MCF 10A (cell line): ENCODE results near the gene ACOX1. TPM values are rescaled to one million over a fixed set of nuclear protein-coding genes. Genes with fewer than 3 reads are reported as not detected.

ENCODE experiments used
- BruUV-seq: library from RNA; stranded (reverse); fragments of 400-500 nt; replicated peaks from 2 replicates; lab custom pipeline; 2021; lab: Mats Ljungman, UMichigan
- CTCF ChIA-PET: fragments of 300-600 bp; sonication (Branson Sonifier 250); formaldehyde crosslinking; extraction: SDS; loops from one replicate; lab custom pipeline; 2021; ENCODE audit warnings: antibody characterized with exemption, inconsistent platforms; lab: Yijun Ruan, JAX
- POLR2A ChIA-PET: fragments of 300-600, 350-650 bp; sonication (Branson Sonifier 250); formaldehyde crosslinking; extraction: SDS; loops from one replicate; lab custom pipeline; 2020; ENCODE audit warnings: antibody characterized with exemption, inconsistent platforms; lab: Yijun Ruan, JAX
- DNase-seq: peaks from one replicate; pipeline ENCODE4 v3.0.0-alpha.2; 2018; ENCODE audit not compliant: unreplicated experiment
- H3K27ac Mint-ChIP-seq: one replicate; pipeline ENCODE4 v1.8.0; 2022; ENCODE audit warnings: mild to moderate bottlenecking, low read depth, mixed read lengths; ENCODE audit not compliant: unreplicated experiment
- H3K27me3 Mint-ChIP-seq: one replicate; pipeline ENCODE4 v1.8.0; 2022; ENCODE audit warnings: mixed read lengths; ENCODE audit not compliant: insufficient read depth, unreplicated experiment
- H3K36me3 Mint-ChIP-seq: one replicate; pipeline ENCODE4 v1.8.0; 2022; ENCODE audit warnings: mild to moderate bottlenecking, moderate library complexity, mixed read lengths; ENCODE audit not compliant: insufficient read depth, unreplicated experiment
- H3K4me1 Mint-ChIP-seq: one replicate; pipeline ENCODE4 v1.8.0; 2022; ENCODE audit warnings: mixed read lengths; ENCODE audit not compliant: insufficient read depth, unreplicated experiment
- H3K4me3 Mint-ChIP-seq: one replicate; pipeline ENCODE4 v1.8.0; 2022; ENCODE audit warnings: mild to moderate bottlenecking, moderate library complexity, mixed read lengths; ENCODE audit not compliant: unreplicated experiment
- H3K9me3 Mint-ChIP-seq: one replicate; pipeline ENCODE4 v1.8.0; 2022; ENCODE audit warnings: mixed read lengths; ENCODE audit not compliant: unreplicated experiment
- intact Hi-C: fragments of 100-400 bp; cut with micrococcal nuclease; formaldehyde crosslinking; loops from 2 replicates; pipeline ENCODE4 v1.14.1; 2022
- total RNA-seq: library from RNA; stranded (reverse); gene quantifications from 2 replicates; pipeline ENCODE4 v1.2.3, GENCODE V29; 2022
- TF ChIP-seq, protein P1 (sequence below): fragments of 200-600 bp; IDR thresholded peaks from one replicate; pipeline ENCODE4 v1.8.0; 2022; ENCODE audit warnings: antibody characterized with exemption, mild to moderate bottlenecking; ENCODE audit not compliant: unreplicated experiment

Gene ACOX1
- total RNA-seq, 1 experiment from 2014 or later: 23.4 TPM

DNA sequence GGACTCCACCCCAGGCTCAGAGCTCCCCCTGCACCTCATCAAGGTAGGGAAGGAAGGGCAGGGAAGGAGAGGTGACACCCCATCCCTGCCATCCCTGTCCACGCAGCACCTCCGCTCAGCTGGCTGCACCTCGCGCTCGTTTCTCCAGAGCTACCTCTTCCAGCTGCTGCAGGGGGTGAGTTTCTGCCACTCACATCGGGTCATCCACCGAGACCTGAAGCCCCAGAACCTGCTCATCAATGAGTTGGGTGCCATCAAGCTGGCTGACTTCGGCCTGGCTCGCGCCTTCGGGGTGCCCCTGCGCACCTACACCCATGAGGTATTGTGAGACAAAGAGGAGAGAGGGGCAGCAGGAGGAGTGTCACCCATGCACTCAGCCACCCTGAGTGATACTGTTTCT lies 23.1 kb upstream of the ACOX1 start:
- no peaks in the 10 kb centered on the region for H3K9me3 Mint-ChIP-seq
- DNase-seq: no peak
- H3K36me3 Mint-ChIP-seq: peaks cover 17% of the 10 kb centered on the region
- no TSS peak for BruUV-seq
- H3K4me1 Mint-ChIP-seq: peaks cover 14% of the 10 kb centered on the region
- intact Hi-C loops: no loop called here
- H3K27me3 Mint-ChIP-seq: no peaks in the 10 kb centered on the region
- H3K4me3 Mint-ChIP-seq: no peak overlapping the region
- no peak overlapping the region for H3K27ac Mint-ChIP-seq
- ChIA-PET CTCF (interaction anchor here (0.6 to 3.6 kb wide), 7 partner anchors 12 to 390 kb away, joined by 3 to 19 read pairs (median 4); no protein-coding TSS in a partner anchor), POLR2A (interaction anchor here (0.7 to 4.3 kb wide), 2 partner anchors 96 to 97 kb away, joined by 3 to 24 read pairs; partner anchors contain the start of gene MRPL38)
- TF ChIP-seq, protein P1, sequence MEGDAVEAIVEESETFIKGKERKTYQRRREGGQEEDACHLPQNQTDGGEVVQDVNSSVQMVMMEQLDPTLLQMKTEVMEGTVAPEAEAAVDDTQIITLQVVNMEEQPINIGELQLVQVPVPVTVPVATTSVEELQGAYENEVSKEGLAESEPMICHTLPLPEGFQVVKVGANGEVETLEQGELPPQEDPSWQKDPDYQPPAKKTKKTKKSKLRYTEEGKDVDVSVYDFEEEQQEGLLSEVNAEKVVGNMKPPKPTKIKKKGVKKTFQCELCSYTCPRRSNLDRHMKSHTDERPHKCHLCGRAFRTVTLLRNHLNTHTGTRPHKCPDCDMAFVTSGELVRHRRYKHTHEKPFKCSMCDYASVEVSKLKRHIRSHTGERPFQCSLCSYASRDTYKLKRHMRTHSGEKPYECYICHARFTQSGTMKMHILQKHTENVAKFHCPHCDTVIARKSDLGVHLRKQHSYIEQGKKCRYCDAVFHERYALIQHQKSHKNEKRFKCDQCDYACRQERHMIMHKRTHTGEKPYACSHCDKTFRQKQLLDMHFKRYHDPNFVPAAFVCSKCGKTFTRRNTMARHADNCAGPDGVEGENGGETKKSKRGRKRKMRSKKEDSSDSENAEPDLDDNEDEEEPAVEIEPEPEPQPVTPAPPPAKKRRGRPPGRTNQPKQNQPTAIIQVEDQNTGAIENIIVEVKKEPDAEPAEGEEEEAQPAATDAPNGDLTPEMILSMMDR: no peak

DNA sequence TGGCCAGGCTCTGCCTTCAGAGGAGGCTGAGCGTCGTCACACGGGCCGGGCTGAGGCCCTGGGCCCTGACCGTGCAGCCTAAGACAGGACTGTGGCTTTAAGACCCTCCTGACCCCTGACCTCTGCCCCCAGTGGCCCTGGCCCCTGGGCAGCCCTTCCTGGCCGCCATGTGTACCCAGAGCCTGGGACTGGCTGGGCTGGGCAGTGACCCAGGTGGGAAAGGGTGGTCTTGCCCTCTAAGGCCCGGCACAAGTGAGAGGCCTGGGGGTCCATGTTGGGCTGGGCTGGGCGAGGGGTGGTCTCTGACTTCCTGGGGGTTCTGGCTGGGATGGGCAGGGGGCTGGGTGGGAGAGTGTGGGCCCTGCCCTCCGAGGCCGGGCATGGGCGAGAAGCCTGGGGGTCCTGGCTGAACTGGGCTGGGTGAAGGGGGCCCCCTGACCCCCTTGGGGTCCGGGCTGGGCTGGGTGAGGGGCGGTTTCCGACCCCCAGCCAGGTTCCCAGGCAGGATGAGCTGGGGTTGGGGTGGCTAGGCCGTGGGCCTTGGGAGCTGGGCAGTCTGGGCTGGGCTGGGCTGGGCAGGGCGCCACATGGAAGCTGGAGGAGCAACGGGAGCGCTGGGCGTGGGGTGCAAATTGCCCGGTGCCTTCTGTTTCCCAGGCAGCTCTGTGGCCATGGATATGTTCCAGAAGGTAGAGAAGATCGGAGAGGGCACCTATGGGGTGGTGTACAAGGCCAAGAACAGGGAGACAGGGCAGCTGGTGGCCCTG lies 22.0 kb upstream of the ACOX1 start, which contains the start of gene CDK3:
CDK3 (plus strand) TSS at position 101 of the 767 bp plus-strand sequence; CDS start at position 672, 571 bp downstream.
- CTCF ChIA-PET: interaction anchor here (1.1 to 1.4 kb wide), 2 partner anchors 10 to 95 kb away, joined by 4 to 7 read pairs; no protein-coding TSS in a partner anchor
- POLR2A ChIA-PET: no interaction called here
- Mint-ChIP-seq H3K4me3 (no peak within 1 kb of the TSS), H3K4me1 (peaks cover 23% of the 10 kb centered on the region), H3K9me3 (no peaks in the 10 kb centered on the region), H3K27ac (no peak within 1 kb of the TSS), H3K36me3 (peaks cover 17% of the 10 kb centered on the region), H3K27me3 (no peaks in the 10 kb centered on the region)
- BruUV-seq: no TSS peak
- intact Hi-C loops: no loop called here
- no peak for DNase-seq
- TF ChIP-seq, protein P1: peak; percentile 2

DNA sequence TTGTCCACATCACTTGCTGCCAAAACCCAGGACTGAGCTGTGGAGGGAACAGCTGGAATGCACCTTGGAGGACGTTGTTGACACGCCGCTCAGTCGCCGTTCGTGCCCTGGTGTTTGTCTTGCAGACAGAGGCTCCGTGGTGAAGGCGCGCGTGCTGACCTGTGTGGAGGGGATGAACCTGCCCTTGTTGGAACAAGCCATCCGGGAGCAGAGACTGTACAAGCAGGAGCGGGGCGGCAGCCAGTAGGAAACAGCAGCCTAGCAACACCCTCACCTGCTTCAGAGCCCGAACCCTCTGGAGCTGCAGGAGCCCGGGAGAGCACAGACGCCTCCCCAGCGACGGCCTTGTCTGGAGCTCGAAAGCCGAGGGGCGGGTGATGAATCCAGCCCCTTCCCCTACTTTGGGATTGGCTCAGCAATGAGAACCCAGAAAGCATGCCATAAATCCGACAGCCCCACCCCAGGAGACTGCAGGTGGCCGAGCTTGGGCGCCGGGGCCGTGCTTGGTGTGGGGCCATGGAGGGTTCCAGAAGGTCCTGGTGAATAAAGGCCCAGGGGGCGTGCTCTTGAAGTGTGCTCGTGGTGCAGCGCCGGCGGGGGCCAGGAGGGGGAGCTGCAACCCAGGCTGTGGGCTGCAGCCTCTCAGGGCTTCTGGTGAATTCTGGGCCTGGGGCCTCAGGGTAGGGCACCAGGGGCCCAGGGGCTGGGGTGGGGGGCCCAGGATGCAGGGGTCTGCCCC lies 21.2 kb upstream of the ACOX1 start:
- POLR2A ChIA-PET: interaction anchor here (1.5 kb wide), 1 partner anchor 95 kb away, joined by 7 read pairs; the partner anchor contains the start of gene MRPL38
- TF ChIP-seq, protein P1: peak; percentile 70
- Mint-ChIP-seq H3K4me3 (no peak overlapping the region), H3K36me3 (peaks cover 12% of the 10 kb centered on the region), H3K9me3 (no peaks in the 10 kb centered on the region), H3K27me3 (no peaks in the 10 kb centered on the region), H3K27ac (no peak overlapping the region), H3K4me1 (peaks cover 17% of the 10 kb centered on the region)
- CTCF ChIA-PET: interaction anchor here (0.6 to 1.7 kb wide), 9 partner anchors 9 to 777 kb away, joined by 3 to 7 read pairs (median 4); no protein-coding TSS in a partner anchor
- intact Hi-C loops: no loop called here
- peak; percentile 43 for DNase-seq
- BruUV-seq: no TSS peak
